PC-3 (cell line): Measurements from ENCODE around the gene PINLYP.

ENCODE experiments used
- EZH2phosphoT487 ChIP-seq: fragments of 300-600 bp; sonication (generic); IDR thresholded peaks from 2 replicates; pipeline ENCODE4 v1.6.1; 2018; ENCODE audit warnings: mild to moderate bottlenecking, antibody characterized with exemption, low read length, borderline replicate concordance
- TF ChIP-seq, protein P1 (sequence below): fragments of 300-600 bp; sonication (generic); conservative IDR thresholded peaks from 2 replicates; pipeline ENCODE4 v1.5.1; 2017; ENCODE audit warnings: antibody characterized with exemption, low read depth, mild to moderate bottlenecking, low read length

DNA sequence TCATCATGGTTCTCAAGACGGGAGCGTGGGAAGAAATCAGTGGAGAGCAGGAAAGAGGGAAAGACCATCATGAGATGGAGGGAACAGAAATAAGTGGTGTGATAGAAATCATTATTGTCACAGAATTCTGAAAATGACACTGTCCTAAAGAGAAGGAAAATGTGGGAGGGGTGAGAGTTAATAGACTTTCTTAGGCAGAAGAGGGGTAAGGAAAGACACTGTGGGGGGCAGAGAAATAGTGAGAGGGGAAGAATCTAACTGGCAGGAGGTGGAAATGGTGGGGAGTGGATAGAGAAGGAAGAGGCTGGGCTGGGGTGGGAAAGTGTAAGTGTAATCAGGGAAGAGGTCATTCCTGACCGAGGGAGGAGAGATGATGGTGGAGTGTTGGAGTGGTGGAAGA, 3.2 kb downstream of the PINLYP start:
- TF ChIP-seq, protein P1, sequence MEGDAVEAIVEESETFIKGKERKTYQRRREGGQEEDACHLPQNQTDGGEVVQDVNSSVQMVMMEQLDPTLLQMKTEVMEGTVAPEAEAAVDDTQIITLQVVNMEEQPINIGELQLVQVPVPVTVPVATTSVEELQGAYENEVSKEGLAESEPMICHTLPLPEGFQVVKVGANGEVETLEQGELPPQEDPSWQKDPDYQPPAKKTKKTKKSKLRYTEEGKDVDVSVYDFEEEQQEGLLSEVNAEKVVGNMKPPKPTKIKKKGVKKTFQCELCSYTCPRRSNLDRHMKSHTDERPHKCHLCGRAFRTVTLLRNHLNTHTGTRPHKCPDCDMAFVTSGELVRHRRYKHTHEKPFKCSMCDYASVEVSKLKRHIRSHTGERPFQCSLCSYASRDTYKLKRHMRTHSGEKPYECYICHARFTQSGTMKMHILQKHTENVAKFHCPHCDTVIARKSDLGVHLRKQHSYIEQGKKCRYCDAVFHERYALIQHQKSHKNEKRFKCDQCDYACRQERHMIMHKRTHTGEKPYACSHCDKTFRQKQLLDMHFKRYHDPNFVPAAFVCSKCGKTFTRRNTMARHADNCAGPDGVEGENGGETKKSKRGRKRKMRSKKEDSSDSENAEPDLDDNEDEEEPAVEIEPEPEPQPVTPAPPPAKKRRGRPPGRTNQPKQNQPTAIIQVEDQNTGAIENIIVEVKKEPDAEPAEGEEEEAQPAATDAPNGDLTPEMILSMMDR = no peak
- TF ChIP-seq EZH2phosphoT487 = no peak
